HG03571 (cell line): Measurements from ENCODE around the gene CMIP.

Source experiments
- ATAC-seq: cut with Tn5 transposase; IDR thresholded peaks from one replicate; pipeline ENCODE4 v1.9.1; 2021; ENCODE audit not compliant: unreplicated experiment

CMIP gene

GRCh38 chr16:81694494-81695280, 250.1 kb downstream of the CMIP start:
- no peak for ATAC-seq

- ATAC-seq, result no peak
Observed at GRCh38 chr16:81695321-81696165, 250.9 kb downstream of the CMIP start.

GRCh38 chr16:81696166-81696960, 251.8 kb downstream of the CMIP start:
- no peak for ATAC-seq

- no peak for ATAC-seq
Observed at GRCh38 chr16:81696961-81697615, 252.5 kb downstream of the CMIP start.

- ATAC-seq, result no peak
Observed at GRCh38 chr16:81697616-81698309, 253.2 kb downstream of the CMIP start.

- no peak for ATAC-seq
Observed at GRCh38 chr16:81698310-81698641, 253.7 kb downstream of the CMIP start.

GRCh38 chr16:81699596-81699995, 255.0 kb downstream of the CMIP start:
- ATAC-seq, result no peak

GRCh38 chr16:81700071-81700779, 255.6 kb downstream of the CMIP start:
- ATAC-seq, result no peak

GRCh38 chr16:81700780-81701165, 256.2 kb downstream of the CMIP start:
- no peak for ATAC-seq

GRCh38 chr16:81701296-81701970, 256.8 kb downstream of the CMIP start:
- no peak for ATAC-seq

GRCh38 chr16:81702506-81702905, 257.9 kb downstream of the CMIP start:
- no peak for ATAC-seq

- no peak for ATAC-seq
Observed at GRCh38 chr16:81703177-81704155, 258.9 kb downstream of the CMIP start.

GRCh38 chr16:81705261-81705660, 260.7 kb downstream of the CMIP start:
- no peak for ATAC-seq

- ATAC-seq, result no peak
Observed at GRCh38 chr16:81706327-81707295, 262.0 kb downstream of the CMIP start.

GRCh38 chr16:81707411-81708265, 263.0 kb downstream of the CMIP start:
- ATAC-seq, result no peak
